A673 (cell line): ENCODE results near the gene RFTN1.

ENCODE experiments used
- EZH2 ChIP-seq: fragments of 200-600 bp; sonication (generic); IDR thresholded peaks from 2 replicates; pipeline ENCODE4 v1.6.1; 2017; ENCODE audit warnings: borderline replicate concordance, low read depth, mild to moderate bottlenecking, mixed read lengths, antibody characterized with exemption, low read length; ENCODE audit not compliant: poor library complexity, severe bottlenecking
- TF ChIP-seq, protein P1 (sequence below): fragments of 300-800, 200-600 bp; sonication (generic); conservative IDR thresholded peaks from 2 replicates; pipeline ENCODE4 v1.5.1; 2017; ENCODE audit warnings: low read depth, mild to moderate bottlenecking, antibody characterized with exemption, low read length, moderate library complexity, mixed read lengths

- TF ChIP-seq, protein P1, sequence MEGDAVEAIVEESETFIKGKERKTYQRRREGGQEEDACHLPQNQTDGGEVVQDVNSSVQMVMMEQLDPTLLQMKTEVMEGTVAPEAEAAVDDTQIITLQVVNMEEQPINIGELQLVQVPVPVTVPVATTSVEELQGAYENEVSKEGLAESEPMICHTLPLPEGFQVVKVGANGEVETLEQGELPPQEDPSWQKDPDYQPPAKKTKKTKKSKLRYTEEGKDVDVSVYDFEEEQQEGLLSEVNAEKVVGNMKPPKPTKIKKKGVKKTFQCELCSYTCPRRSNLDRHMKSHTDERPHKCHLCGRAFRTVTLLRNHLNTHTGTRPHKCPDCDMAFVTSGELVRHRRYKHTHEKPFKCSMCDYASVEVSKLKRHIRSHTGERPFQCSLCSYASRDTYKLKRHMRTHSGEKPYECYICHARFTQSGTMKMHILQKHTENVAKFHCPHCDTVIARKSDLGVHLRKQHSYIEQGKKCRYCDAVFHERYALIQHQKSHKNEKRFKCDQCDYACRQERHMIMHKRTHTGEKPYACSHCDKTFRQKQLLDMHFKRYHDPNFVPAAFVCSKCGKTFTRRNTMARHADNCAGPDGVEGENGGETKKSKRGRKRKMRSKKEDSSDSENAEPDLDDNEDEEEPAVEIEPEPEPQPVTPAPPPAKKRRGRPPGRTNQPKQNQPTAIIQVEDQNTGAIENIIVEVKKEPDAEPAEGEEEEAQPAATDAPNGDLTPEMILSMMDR: no peak
- TF ChIP-seq EZH2: no peak
These were observed 80.8 kb downstream of the RFTN1 start for GRCh38 chr3:16432714-16433113.
